ENCODE data around the gene CHRNE. TPM values are rescaled to one million over a fixed set of nuclear protein-coding genes. Genes with fewer than 3 reads are reported as not detected.

Gene CHRNE
- total and polyA plus RNA-seq, 2 of the 8 experiments (the other 6 are each of a cell fraction or from before 2014, with no cell fraction given), result 0.15 to 0.33 TPM

- H3K27me3 ChIP-seq (replicated peaks in 1 of 4; ENCODE audit: control insufficient read depth in 3 of 4, extremely low read depth in 1 of 4, insufficient read depth in 3 of 4, low read length in 3 of 4), result no peaks in the 10 kb centered on the region
- CTCF ChIA-PET (ENCODE audit: partially characterized antibody), result interaction anchor here (0.7 to 6.2 kb wide), 28 partner anchors 8 to 178 kb away, joined by 3 to 55 read pairs (median 6); partner anchors contain the start of genes ARRB2, C17orf107, CHRNE and GLTPD2
- no peaks in the 10 kb centered on the region for H3K79me2 ChIP-seq (ENCODE audit: control insufficient read depth in 1 of 2, insufficient read depth in 2 of 2, low read length in 2 of 2)
- TF ChIP-seq SUZ12 (IDR thresholded peaks at IDR 0.05; ENCODE audit: low read length) (no peak), SP1 (IDR thresholded peaks at IDR 0.05; ENCODE audit: low read depth, low read length) (no peak), CTBP2 (IDR thresholded peaks at IDR 0.05; ENCODE audit: borderline replicate concordance, insufficient read depth, insufficient read length, low read length) (no peak), CREB1 (IDR thresholded peaks at IDR 0.05) (no peak), HDAC2 (IDR thresholded peaks at IDR 0.05; ENCODE audit: borderline replicate concordance in 1 of 2, low read depth in 2 of 2, low read length in 2 of 2) (no peak), SIN3A (conservative IDR thresholded peaks at IDR 0.05 in 1 of 2, IDR thresholded peaks at IDR 0.05 in 1 of 2; ENCODE audit: low read depth in 1 of 2, low read length in 2 of 2) (no peak), RBBP5 (IDR thresholded peaks at IDR 0.05; ENCODE audit: borderline replicate concordance, low read depth, low read length) (no peak), MAFK (IDR thresholded peaks at IDR 0.05; ENCODE audit: low read depth, low read length) (no peak), YY1 (IDR thresholded peaks at IDR 0.05; ENCODE audit: low read depth, low read length) (no peak), GTF2F1 (IDR thresholded peaks at IDR 0.05; ENCODE audit: borderline replicate concordance, low read depth, low read length) (no peak), FOSL1 (IDR thresholded peaks at IDR 0.05; ENCODE audit: insufficient read depth, low read depth, low read length) (no peak), KDM5A (IDR thresholded peaks at IDR 0.05; ENCODE audit: low read length) (no peak), MAX (IDR thresholded peaks at IDR 0.05) (no peak)
These were observed 22.0 kb downstream of the CHRNE start for GRCh38 chr17:4880857-4881256.

More at GRCh38 chr17:4880857-4881256, 22.0 kb downstream of the CHRNE start:
- Histone ChIP-seq H3K56ac (replicated peaks; ENCODE audit: insufficient read length, low read depth, low read length) (no peak overlapping the region), H3K4me3 (ENCODE audit: extremely low read depth in 1 of 4, insufficient read depth in 2 of 4, low read depth in 3 of 4, low read length in 4 of 4) (no peak overlapping the region), H3K23ac (ENCODE audit: insufficient read length) (no peak overlapping the region), H2AK5ac (ENCODE audit: low read depth, low read length) (no peak overlapping the region), H4K5ac (ENCODE audit: insufficient read length, low read depth, low read length) (no peak overlapping the region), H2BK15ac (ENCODE audit: low read length) (no peak overlapping the region), H3K23me2 (ENCODE audit: low read depth, low read length) (no peaks in the 10 kb centered on the region), H3K36me3 (ENCODE audit: control insufficient read depth in 2 of 4, insufficient read depth in 4 of 4, low read length in 3 of 4) (peaks cover 3 to 15% (median 14%) of the 10 kb centered on the region in 4 experiments; a peak in 5 of 8 replicates), H4K8ac (ENCODE audit: extremely low read depth, insufficient read depth, low read length) (no peak overlapping the region), H3K79me1 (ENCODE audit: low read depth, low read length) (no peaks in the 10 kb centered on the region; the same call in 1 of the 2 replicates), H2BK120ac (replicated peaks; ENCODE audit: low read depth, low read length) (no peak overlapping the region), H2BK12ac (ENCODE audit: low read depth, low read length) (no peak overlapping the region), H3K9ac (replicated peaks in 1 of 4; ENCODE audit: extremely low read depth in 1 of 4, low read depth in 3 of 4, low read length in 3 of 4) (no peak overlapping the region), H3K9me3 (ENCODE audit: insufficient read depth in 2 of 2, low read depth in 1 of 2, low read length in 1 of 2) (no peaks in the 10 kb centered on the region), H3K4ac (replicated peaks; ENCODE audit: insufficient read length, low read depth, low read length) (no peak overlapping the region), H3K14ac (ENCODE audit: insufficient read length) (no peak overlapping the region), H3K4me1 (replicated peaks in 1 of 4; ENCODE audit: control insufficient read depth in 3 of 4, insufficient read depth in 4 of 4, low read length in 3 of 4) (peaks cover 0 to 4% (median 1%) of the 10 kb centered on the region in 4 experiments; a peak in 3 of 7 replicates), H2BK20ac (ENCODE audit: low read length) (no peak overlapping the region), H4K91ac (replicated peaks; ENCODE audit: insufficient read length, low read length) (no peak overlapping the region), H3K4me2 (ENCODE audit: insufficient read depth in 1 of 2, low read depth in 2 of 2, low read length in 2 of 2) (no peak overlapping the region), H3K18ac (ENCODE audit: extremely low read depth, low read length) (no peak overlapping the region), H2AFZ (ENCODE audit: low read length) (no peak overlapping the region), H2BK5ac (ENCODE audit: low read depth, low read length) (no peak overlapping the region), H4K20me1 (replicated peaks in 1 of 2; ENCODE audit: control insufficient read depth in 1 of 2, insufficient read depth in 2 of 2, low read length in 2 of 2) (no peaks in the 10 kb centered on the region), H3K27ac (ENCODE audit: low read depth, low read length) (no peak overlapping the region)
- DNase-seq (ENCODE audit: low read depth in 1 of 2, low spot score in 2 of 2), result no peak
- WGBS, 2 experiments (ENCODE audit: extremely low coverage in 1 of 2, insufficient coverage in 1 of 2, insufficient read length in 1 of 2, insufficient replicate concordance in 2 of 2, low coverage in 1 of 2, low lambda C conversion rate in 2 of 2, missing lambda C conversion rate in 1 of 2), result 84% methylated on average over 9 of the region's 15 CpGs; no CpG with 5 or more reads in 1 of the 2 experiments
- no peak for FAIRE-seq
- POLR2A ChIA-PET (ENCODE audit: partially characterized antibody), result interaction anchor here (0.7 to 2.1 kb wide), 7 partner anchors 20 to 172 kb away, joined by 3 to 5 read pairs (median 3); no protein-coding TSS in a partner anchor

All from H1 (cell line).